ENCODE results near the gene GTF2F2. TPM values are rescaled to one million over a fixed set of nuclear protein-coding genes. Genes with fewer than 3 reads are reported as not detected.

GTF2F2 gene
- total RNA-seq, 4 donors from 2014 or later = 11.5 to 16.9 (median 13.3) TPM

GRCh38 chr13:45328661-45329111 is 208.4 kb downstream of the GTF2F2 start:
- Histone ChIP-seq H3K27ac (peak overlapping the region in 3 of 4 donors; percentile 27 to 68 (median 63)), H3K4me3 (no peak overlapping the region), H3K4me1 (peaks cover 64 to 66% of the 10 kb centered on the region in 2 donors), H3K36me3 (no peaks in the 10 kb centered on the region), H3K9me3 (no peaks in the 10 kb centered on the region), H3K27me3 (no peaks in the 10 kb centered on the region)
- DNase-seq (no peak), ATAC-seq (no peak)
- in situ Hi-C loops (cut with MboI; ENCODE audit: low sequenced_read_pairs in 4 of 4) (no loop called here), intact Hi-C loops (cut with DNase I; ENCODE audit: low total_unique reads) (no loop called here)
- TF ChIP-seq CTCF (IDR thresholded peaks at IDR 0.05 in 4 of 5, conservative IDR thresholded peaks at IDR 0.05 in 1 of 5) (no peak), POLR2A (IDR thresholded peaks at IDR 0.05) (no peak)

DNA sequence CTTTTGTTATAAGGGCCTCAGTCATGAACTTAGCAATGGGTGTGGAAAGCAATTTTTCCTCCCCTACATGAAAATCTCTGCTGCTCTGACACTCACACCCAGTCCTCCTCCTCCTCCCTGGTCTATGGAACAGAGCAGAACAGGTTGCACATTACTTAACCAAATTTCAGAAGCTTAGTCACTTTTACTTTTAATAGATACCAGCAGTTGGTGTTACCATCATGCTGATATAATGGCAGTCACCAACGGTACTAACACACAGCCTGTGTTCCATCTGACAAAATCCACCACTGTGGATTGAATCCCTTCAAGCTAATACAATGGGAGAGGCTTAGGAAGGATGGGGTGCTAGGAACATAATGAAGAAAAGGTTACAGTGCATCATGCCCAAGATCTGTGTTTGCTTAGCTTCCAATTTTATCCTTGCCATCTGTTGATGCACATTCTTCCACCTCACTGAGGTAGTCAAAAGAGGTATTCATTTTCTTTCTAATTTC is 210.9 kb downstream of the GTF2F2 start:
- peak; percentile 68 to 87 for ATAC-seq

DNA sequence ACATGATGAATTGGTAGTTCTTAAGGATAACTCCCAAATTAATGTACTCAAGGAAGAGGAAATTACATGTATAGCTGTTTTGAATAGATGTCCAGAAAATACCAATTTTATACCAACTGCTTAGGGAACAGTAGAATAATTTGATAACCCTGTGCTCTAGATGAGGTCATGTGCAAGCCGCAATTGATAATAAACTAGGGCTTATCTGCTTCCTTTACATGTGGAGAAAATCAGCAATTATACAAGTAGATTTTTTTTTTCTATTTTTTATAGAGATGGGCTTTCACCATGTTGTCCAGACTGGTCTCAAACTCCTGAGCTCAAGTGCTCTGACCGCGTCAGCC is 211.4 kb downstream of the GTF2F2 start:
- peaks cover 0 to 26% of the 10 kb centered on the region in 2 donors for H3K36me3 ChIP-seq
- no peak overlapping the region for H3K4me3 ChIP-seq
- ATAC-seq = no peak
- no peak for DNase-seq
- H3K4me1 ChIP-seq = peaks cover 73% of the 10 kb centered on the region in 2 donors
- in situ Hi-C loops (cut with MboI; ENCODE audit: low sequenced_read_pairs in 4 of 4) (no loop called here), intact Hi-C loops (cut with DNase I; ENCODE audit: low total_unique reads) (loop anchor here (10.0 kb wide), 1 partner anchor 1187 kb away; no protein-coding TSS in a partner anchor)
- H3K9me3 ChIP-seq = no peaks in the 10 kb centered on the region
- peak overlapping the region; percentile 63 to 74 (median 66) for H3K27ac ChIP-seq
- no peak for TF ChIP-seq CTCF (IDR thresholded peaks at IDR 0.05 in 4 of 5, conservative IDR thresholded peaks at IDR 0.05 in 1 of 5)
- TF ChIP-seq POLR2A (IDR thresholded peaks at IDR 0.05) = no peak
- H3K27me3 ChIP-seq = no peaks in the 10 kb centered on the region

More for the DNA sequence above, 210.9 kb downstream of the GTF2F2 start:
- H3K9me3 ChIP-seq = no peaks in the 10 kb centered on the region
- H3K36me3 ChIP-seq = peaks cover 0 to 21% of the 10 kb centered on the region in 2 donors
- intact Hi-C loops (cut with DNase I; ENCODE audit: low total_unique reads) = loop anchor here (10.0 kb wide), 1 partner anchor 1186 kb away; no protein-coding TSS in a partner anchor
- H3K27ac ChIP-seq = peak overlapping the region; percentile 63 to 74 (median 66)
- no peaks in the 10 kb centered on the region for H3K27me3 ChIP-seq
- in situ Hi-C loops (cut with MboI; ENCODE audit: low sequenced_read_pairs in 4 of 4) = no loop called here
- TF ChIP-seq POLR2A (IDR thresholded peaks at IDR 0.05) (no peak), CTCF (IDR thresholded peaks at IDR 0.05 in 4 of 5, conservative IDR thresholded peaks at IDR 0.05 in 1 of 5) (no peak)
- H3K4me1 ChIP-seq = peaks cover 72 to 73% of the 10 kb centered on the region in 2 donors
- DNase-seq = no peak
- no peak overlapping the region for H3K4me3 ChIP-seq

DNA sequence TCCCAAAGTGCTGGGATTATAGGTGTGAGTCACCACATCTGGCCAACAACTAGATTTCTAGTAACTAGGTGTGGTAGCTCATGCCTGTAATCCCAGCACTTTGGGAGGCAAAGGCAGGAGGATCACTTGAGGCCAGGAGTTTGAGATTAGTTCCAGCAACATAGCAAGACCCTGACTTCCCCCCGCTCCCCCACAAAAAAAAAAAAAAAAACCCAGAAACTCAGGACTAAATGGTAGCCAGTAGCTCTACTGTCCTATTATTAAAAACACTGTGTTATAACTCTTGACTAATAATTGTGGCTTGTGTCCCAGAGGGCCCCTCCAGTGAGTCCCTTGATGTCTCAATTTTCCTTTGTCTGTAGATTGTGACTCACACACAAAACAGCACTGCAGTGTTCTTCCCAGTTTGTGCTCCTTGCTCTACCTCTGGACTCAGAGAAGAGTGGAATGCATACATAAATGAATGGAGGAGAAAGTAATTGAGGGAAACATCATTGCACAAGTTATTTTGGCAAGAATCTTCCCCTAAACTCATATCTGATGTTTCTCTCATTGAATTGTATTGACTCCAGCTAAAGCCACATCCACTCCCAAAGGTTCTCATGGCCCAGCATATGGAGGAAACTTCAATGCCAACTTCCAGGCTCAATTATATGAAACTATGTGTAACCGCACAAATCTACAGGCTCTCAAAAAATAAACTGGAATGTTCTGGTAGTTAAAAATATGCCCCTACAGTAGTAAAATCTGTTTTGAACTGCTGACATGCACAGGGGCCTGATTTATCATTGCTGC is 211.9 kb downstream of the GTF2F2 start:
- ATAC-seq (peak; percentile 35 to 40), DNase-seq (no peak)
- no peak for TF ChIP-seq POLR2A (IDR thresholded peaks at IDR 0.05)
- no peak for TF ChIP-seq CTCF (IDR thresholded peaks at IDR 0.05 in 4 of 5, conservative IDR thresholded peaks at IDR 0.05 in 1 of 5)
- in situ Hi-C loops (cut with MboI; ENCODE audit: low sequenced_read_pairs in 4 of 4) (no loop called here), intact Hi-C loops (cut with DNase I; ENCODE audit: low total_unique reads) (loop anchor here (10.0 kb wide), 1 partner anchor 1187 kb away; no protein-coding TSS in a partner anchor)
- H3K27ac ChIP-seq = peak overlapping the region; percentile 63 to 74 (median 66)
- peaks cover 0 to 32% of the 10 kb centered on the region in 2 donors for H3K36me3 ChIP-seq
- no peaks in the 10 kb centered on the region for H3K9me3 ChIP-seq
- no peak overlapping the region for H3K4me3 ChIP-seq
- no peaks in the 10 kb centered on the region for H3K27me3 ChIP-seq
- peaks cover 74 to 79% of the 10 kb centered on the region in 2 donors for H3K4me1 ChIP-seq
